WTC11 (cell line): Measurements from ENCODE around the gene MVP.

Source experiments
- E2F4 ChIP-seq: sonication (generic); formaldehyde crosslinking; IDR thresholded peaks from 2 replicates; pipeline ENCODE4 v1.8.1; 2022; ENCODE audit warnings: low read depth, mild to moderate bottlenecking, moderate library complexity, missing genetic modification reagents, borderline replicate concordance
- FOXJ3 ChIP-seq: sonication (generic); formaldehyde crosslinking; IDR thresholded peaks from 2 replicates; pipeline ENCODE4 v1.9.0; 2021; ENCODE audit warnings: missing genetic modification reagents, mild to moderate bottlenecking, borderline replicate concordance
- MXD4 ChIP-seq: fragments of 250-450 bp; sonication (Bioruptor Pico); IDR thresholded peaks from 2 replicates; pipeline ENCODE4 v1.8.0; 2021; ENCODE audit warnings: mild to moderate bottlenecking, moderate library complexity, borderline replicate concordance
- NR2C2 ChIP-seq: sonication (generic); formaldehyde crosslinking; IDR thresholded peaks from 2 replicates; pipeline ENCODE4 v1.8.0; 2022; ENCODE audit warnings: mild to moderate bottlenecking, missing genetic modification reagents
- PREB ChIP-seq: sonication (generic); formaldehyde crosslinking; IDR thresholded peaks from 2 replicates; pipeline ENCODE4 v1.8.1; 2022; ENCODE audit warnings: mild to moderate bottlenecking, missing genetic modification reagents, moderate library complexity, borderline replicate concordance
- USF1 ChIP-seq: sonication (generic); formaldehyde crosslinking; IDR thresholded peaks from 2 replicates; pipeline ENCODE4 v1.8.0; 2022; ENCODE audit warnings: mild to moderate bottlenecking, missing genetic modification reagents
- ZNF423 ChIP-seq: fragments of 250-450 bp; sonication (Bioruptor Pico); IDR thresholded peaks from 2 replicates; pipeline ENCODE4 v2.1.2; 2022; ENCODE audit warnings: mild to moderate bottlenecking, moderate library complexity
- TF ChIP-seq, protein P1 (sequence below): sonication (generic); formaldehyde crosslinking; IDR thresholded peaks from 2 replicates; pipeline ENCODE4 v1.8.1; 2023; ENCODE audit warnings: mild to moderate bottlenecking, missing genetic modification reagents, moderate library complexity
- TF ChIP-seq, protein P2 (sequence below): fragments of 200-600 bp; IDR thresholded peaks from 2 replicates; pipeline ENCODE4 v1.8.0; 2022; ENCODE audit warnings: antibody characterized with exemption
- TF ChIP-seq, protein P3 (sequence below): sonication (generic); formaldehyde crosslinking; IDR thresholded peaks from 2 replicates; pipeline ENCODE4 v1.8.0; 2022; ENCODE audit warnings: mild to moderate bottlenecking, missing genetic modification reagents

DNA sequence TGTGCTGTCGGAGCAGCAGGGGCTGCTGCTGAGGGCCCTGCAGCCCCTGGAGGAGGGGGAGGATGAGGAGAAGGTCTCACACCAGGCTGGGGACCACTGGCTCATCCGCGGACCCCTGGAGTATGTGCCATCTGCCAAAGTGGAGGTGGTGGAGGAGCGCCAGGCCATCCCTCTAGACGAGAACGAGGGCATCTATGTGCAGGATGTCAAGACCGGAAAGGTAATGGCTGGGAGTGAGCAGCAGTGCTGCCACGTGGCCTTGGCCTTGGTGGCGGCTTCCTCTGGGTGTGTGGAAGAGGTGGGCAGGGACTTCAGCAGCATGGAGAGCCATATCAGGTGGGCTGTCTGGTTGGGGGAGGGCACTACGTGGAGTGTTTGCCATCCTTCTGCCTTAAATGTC is 20.0 kb downstream of the MVP start:
- TF ChIP-seq, protein P1, sequence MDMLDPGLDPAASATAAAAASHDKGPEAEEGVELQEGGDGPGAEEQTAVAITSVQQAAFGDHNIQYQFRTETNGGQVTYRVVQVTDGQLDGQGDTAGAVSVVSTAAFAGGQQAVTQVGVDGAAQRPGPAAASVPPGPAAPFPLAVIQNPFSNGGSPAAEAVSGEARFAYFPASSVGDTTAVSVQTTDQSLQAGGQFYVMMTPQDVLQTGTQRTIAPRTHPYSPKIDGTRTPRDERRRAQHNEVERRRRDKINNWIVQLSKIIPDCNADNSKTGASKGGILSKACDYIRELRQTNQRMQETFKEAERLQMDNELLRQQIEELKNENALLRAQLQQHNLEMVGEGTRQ, result no peak
- TF ChIP-seq E2F4 (CRISPR knock-in tag) (no peak), ZNF423 (CRISPR knock-in tag) (no peak), NR2C2 (no peak), MXD4 (CRISPR knock-in tag) (no peak), PREB (CRISPR knock-in tag) (no peak), FOXJ3 (CRISPR knock-in tag) (no peak), USF1 (CRISPR knock-in tag) (no peak)
- TF ChIP-seq, protein P2, sequence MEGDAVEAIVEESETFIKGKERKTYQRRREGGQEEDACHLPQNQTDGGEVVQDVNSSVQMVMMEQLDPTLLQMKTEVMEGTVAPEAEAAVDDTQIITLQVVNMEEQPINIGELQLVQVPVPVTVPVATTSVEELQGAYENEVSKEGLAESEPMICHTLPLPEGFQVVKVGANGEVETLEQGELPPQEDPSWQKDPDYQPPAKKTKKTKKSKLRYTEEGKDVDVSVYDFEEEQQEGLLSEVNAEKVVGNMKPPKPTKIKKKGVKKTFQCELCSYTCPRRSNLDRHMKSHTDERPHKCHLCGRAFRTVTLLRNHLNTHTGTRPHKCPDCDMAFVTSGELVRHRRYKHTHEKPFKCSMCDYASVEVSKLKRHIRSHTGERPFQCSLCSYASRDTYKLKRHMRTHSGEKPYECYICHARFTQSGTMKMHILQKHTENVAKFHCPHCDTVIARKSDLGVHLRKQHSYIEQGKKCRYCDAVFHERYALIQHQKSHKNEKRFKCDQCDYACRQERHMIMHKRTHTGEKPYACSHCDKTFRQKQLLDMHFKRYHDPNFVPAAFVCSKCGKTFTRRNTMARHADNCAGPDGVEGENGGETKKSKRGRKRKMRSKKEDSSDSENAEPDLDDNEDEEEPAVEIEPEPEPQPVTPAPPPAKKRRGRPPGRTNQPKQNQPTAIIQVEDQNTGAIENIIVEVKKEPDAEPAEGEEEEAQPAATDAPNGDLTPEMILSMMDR, result no peak
- TF ChIP-seq, protein P3, sequence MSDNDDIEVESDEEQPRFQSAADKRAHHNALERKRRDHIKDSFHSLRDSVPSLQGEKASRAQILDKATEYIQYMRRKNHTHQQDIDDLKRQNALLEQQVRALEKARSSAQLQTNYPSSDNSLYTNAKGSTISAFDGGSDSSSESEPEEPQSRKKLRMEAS (CRISPR knock-in tag), result no peak
